ENCODE data around the gene DHCR24.

The DHCR24 gene

DNA sequence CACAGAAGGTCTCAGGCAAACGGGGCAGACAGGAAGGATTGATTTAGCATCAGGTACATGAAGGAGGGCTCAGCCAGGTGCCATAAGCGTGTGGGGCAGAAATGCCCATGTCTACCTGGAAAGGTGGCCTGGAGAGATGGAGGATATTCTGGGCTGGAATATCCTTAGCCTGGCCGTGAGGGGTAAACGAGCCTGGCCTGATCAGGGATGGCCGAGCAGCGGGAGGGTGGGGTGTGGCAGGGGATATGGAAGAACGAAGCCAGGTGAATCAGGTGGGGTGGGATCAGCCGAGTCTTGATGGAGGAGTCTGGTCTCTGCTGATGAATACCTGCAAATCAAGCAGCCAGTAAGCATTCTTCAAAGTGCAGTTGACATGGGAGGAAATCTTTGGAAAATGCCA is 50.4 kb downstream of the DHCR24 start:
- H3K36me3 ChIP-seq (ENCODE audit: low read depth): no peaks in the 10 kb centered on the region
- TF ChIP-seq, protein P1, sequence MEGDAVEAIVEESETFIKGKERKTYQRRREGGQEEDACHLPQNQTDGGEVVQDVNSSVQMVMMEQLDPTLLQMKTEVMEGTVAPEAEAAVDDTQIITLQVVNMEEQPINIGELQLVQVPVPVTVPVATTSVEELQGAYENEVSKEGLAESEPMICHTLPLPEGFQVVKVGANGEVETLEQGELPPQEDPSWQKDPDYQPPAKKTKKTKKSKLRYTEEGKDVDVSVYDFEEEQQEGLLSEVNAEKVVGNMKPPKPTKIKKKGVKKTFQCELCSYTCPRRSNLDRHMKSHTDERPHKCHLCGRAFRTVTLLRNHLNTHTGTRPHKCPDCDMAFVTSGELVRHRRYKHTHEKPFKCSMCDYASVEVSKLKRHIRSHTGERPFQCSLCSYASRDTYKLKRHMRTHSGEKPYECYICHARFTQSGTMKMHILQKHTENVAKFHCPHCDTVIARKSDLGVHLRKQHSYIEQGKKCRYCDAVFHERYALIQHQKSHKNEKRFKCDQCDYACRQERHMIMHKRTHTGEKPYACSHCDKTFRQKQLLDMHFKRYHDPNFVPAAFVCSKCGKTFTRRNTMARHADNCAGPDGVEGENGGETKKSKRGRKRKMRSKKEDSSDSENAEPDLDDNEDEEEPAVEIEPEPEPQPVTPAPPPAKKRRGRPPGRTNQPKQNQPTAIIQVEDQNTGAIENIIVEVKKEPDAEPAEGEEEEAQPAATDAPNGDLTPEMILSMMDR (IDR thresholded peaks at IDR 0.05; ENCODE audit: poor library complexity, severe bottlenecking): no peak
- no peak for ATAC-seq (ENCODE audit: low read depth)

DNA sequence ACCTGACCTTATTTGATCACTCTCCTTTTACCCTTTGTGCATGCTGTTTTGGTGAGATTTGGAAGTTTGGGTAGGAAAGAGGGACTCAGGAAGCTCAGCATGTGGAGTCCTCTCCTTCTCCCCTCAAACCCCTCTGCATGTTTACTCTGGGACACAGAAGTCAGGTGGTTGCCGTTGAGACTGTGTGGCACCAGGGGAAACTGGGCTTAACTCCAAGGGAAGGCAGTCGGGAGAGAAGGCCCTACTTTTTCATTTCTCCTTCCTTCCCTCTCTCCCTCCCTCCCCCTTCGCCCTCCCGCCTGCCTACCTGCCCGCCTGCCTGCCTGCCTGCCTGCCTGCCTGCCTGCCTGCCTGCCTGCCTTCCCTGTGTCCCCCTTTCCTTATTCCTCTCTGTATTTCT is 51.0 kb downstream of the DHCR24 start:
- ATAC-seq (ENCODE audit: low read depth) (no peak), DNase-seq (ENCODE audit: low spot score) (no peak)
- no peaks in the 10 kb centered on the region for H3K27me3 ChIP-seq (ENCODE audit: insufficient read depth, poor library complexity, severe bottlenecking)
- no peak overlapping the region for H3K27ac ChIP-seq (ENCODE audit: poor library complexity, severe bottlenecking)
- TF ChIP-seq, protein P1 (IDR thresholded peaks at IDR 0.05; ENCODE audit: poor library complexity, severe bottlenecking): no peak
- H3K9me3 ChIP-seq (ENCODE audit: severe bottlenecking): no peaks in the 10 kb centered on the region
- H3K4me3 ChIP-seq (ENCODE audit: severe bottlenecking): no peak overlapping the region
- no peaks in the 10 kb centered on the region for H3K36me3 ChIP-seq (ENCODE audit: low read depth)
- no peaks in the 10 kb centered on the region for H3K4me1 ChIP-seq (ENCODE audit: insufficient read depth, poor library complexity, severe bottlenecking)

More for the DNA sequence above, 50.4 kb downstream of the DHCR24 start:
- no peak for DNase-seq (ENCODE audit: low spot score)
- no peak overlapping the region for H3K4me3 ChIP-seq (ENCODE audit: severe bottlenecking)
- no peaks in the 10 kb centered on the region for H3K9me3 ChIP-seq (ENCODE audit: severe bottlenecking)
- H3K27me3 ChIP-seq (ENCODE audit: insufficient read depth, poor library complexity, severe bottlenecking): no peaks in the 10 kb centered on the region
- no peak overlapping the region for H3K27ac ChIP-seq (ENCODE audit: poor library complexity, severe bottlenecking)
- H3K4me1 ChIP-seq (ENCODE audit: insufficient read depth, poor library complexity, severe bottlenecking): no peaks in the 10 kb centered on the region

DNA sequence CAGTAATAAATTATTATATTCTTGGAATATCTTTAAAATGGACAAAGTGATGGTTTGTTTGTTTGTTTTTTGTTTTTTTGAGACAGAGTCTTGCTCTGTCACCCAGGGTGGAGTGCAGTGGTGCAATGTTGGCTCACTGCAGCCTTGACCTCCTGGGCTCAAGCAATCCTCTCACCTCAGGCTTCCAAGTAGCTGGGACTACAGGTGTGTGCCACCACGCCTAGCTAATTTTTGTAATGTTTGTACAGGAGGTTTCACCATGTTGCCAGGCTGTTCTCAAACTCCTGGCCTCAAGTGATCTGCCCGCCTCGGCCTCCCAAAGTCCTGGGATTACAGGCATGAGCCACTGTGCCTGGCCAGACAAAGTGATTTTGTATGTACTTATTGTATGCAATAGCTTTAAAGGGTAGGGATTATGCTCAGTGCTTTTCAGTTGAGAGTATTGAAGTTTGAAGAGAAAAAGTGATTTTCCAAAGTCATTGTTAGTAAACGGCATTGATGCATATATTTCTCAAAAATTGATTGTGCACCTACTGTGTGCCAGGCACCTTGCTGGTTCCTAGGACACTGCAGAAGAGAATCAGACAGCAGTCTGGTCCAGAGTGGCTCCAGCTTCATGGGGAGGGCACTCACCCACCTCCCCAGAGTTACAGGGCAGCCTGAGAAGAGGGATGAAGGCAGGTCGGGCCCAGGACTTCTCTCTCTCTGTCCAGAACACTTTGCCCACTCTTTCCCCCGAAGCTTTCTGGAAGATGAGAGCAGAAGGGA is 51.7 kb downstream of the DHCR24 start:
- ATAC-seq (ENCODE audit: low read depth) (no peak), DNase-seq (ENCODE audit: low spot score) (no peak)

DNA sequence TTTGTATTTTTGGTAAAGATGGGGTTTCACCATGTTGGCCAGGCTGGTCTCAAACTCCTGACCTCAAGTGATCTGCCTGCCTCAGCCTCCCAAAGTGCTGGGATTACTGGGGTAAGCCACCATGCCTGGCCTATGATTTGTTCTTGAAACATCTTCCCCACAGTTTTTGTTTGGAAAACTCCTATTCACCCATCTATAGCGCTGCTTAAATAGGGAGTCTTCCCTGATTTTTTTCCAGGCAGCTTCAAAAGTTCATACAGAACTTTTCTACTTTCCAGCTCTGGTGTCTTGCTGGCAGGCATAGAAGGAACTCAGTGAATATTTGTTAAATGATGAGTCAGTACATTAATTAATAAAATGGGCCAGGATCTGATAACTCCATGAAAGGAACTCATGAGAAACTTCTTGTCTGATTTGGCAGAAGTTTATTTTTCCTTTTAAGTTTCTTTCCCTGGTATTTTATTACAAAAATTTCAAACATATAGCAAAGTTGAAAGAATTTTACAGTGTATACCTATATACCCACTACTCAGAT is 52.9 kb downstream of the DHCR24 start:
- no peaks in the 10 kb centered on the region for H3K36me3 ChIP-seq (ENCODE audit: low read depth)
- no peak for DNase-seq (ENCODE audit: low spot score)
- TF ChIP-seq, protein P1 (IDR thresholded peaks at IDR 0.05; ENCODE audit: poor library complexity, severe bottlenecking): no peak
- no peak for ATAC-seq (ENCODE audit: low read depth)
- no peaks in the 10 kb centered on the region for H3K9me3 ChIP-seq (ENCODE audit: severe bottlenecking)
- H3K27ac ChIP-seq (ENCODE audit: poor library complexity, severe bottlenecking): no peak overlapping the region
- H3K4me1 ChIP-seq (ENCODE audit: insufficient read depth, poor library complexity, severe bottlenecking): no peaks in the 10 kb centered on the region
- H3K27me3 ChIP-seq (ENCODE audit: insufficient read depth, poor library complexity, severe bottlenecking): no peaks in the 10 kb centered on the region
- no peak overlapping the region for H3K4me3 ChIP-seq (ENCODE audit: severe bottlenecking)

More for the DNA sequence above, 51.7 kb downstream of the DHCR24 start:
- Histone ChIP-seq H3K27me3 (ENCODE audit: insufficient read depth, poor library complexity, severe bottlenecking) (no peaks in the 10 kb centered on the region), H3K9me3 (ENCODE audit: severe bottlenecking) (no peaks in the 10 kb centered on the region), H3K27ac (ENCODE audit: poor library complexity, severe bottlenecking) (no peak overlapping the region), H3K36me3 (ENCODE audit: low read depth) (no peaks in the 10 kb centered on the region), H3K4me1 (ENCODE audit: insufficient read depth, poor library complexity, severe bottlenecking) (no peaks in the 10 kb centered on the region), H3K4me3 (ENCODE audit: severe bottlenecking) (no peak overlapping the region)
- TF ChIP-seq, protein P1 (IDR thresholded peaks at IDR 0.05; ENCODE audit: poor library complexity, severe bottlenecking): no peak

DNA sequence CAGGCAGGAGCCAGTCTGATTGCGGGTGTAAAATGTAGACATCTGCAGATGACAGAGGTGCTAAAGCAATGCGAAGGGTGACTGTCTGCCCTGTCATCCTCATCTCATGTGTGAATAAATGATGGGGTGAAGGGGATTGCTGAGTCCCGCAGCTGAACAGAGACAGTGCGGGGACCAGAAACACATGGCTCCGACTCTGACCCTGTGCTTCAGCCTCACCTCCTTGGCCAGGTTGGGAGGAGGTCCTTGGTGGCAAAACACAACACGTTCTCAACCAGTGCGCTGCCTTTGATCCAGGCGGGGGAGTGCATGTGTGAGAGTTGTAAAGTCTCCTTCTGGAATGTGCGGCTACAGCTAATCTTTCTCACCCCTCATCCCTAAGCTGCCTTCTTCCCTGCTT is 53.9 kb downstream of the DHCR24 start:
- TF ChIP-seq, protein P1 (IDR thresholded peaks at IDR 0.05; ENCODE audit: poor library complexity, severe bottlenecking): no peak
- DNase-seq (ENCODE audit: low spot score) (no peak), ATAC-seq (ENCODE audit: low read depth) (no peak)
- Histone ChIP-seq H3K4me1 (ENCODE audit: insufficient read depth, poor library complexity, severe bottlenecking) (no peaks in the 10 kb centered on the region), H3K4me3 (ENCODE audit: severe bottlenecking) (no peak overlapping the region), H3K27me3 (ENCODE audit: insufficient read depth, poor library complexity, severe bottlenecking) (no peaks in the 10 kb centered on the region), H3K36me3 (ENCODE audit: low read depth) (no peaks in the 10 kb centered on the region), H3K27ac (ENCODE audit: poor library complexity, severe bottlenecking) (no peak overlapping the region), H3K9me3 (ENCODE audit: severe bottlenecking) (peaks cover 3% of the 10 kb centered on the region)
